Measurements from ENCODE around the gene STXBP6. TPM values are rescaled to one million over a fixed set of nuclear protein-coding genes. Genes with fewer than 3 reads are reported as not detected.

STXBP6 gene
- total RNA-seq, 1 experiment from 2014 or later: 0.27 TPM

DNA sequence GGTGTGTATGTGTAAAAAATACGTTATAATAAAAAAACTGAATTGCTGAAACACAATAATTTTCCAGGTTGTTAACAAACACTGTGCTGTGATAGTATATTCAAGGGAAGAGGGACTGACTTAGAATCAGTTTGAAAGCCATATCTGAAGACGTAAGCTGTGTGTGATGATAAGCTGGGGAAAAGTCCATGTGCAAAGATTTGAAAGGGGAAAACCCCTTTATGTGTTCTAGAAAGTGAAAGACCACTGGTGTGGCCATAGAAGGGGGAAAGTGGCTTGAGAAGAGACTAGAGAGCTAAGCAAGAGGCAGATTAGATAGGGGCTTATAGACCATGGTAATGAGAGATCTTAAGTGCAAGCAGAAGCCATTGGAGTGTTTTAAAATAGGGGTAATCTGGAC, 220.1 kb downstream of the STXBP6 start:
- Histone ChIP-seq H2AFZ (ENCODE audit: low read depth, low read length, poor library complexity, severe bottlenecking) (no peak overlapping the region), H4K20me1 (ENCODE audit: insufficient read depth) (no peaks in the 10 kb centered on the region), H3K9me3 (ENCODE audit: control insufficient read depth in 1 of 2, insufficient read depth in 1 of 2, low read depth in 1 of 2, low read length in 2 of 2) (peaks cover 5 to 8% of the 10 kb centered on the region in 2 experiments; a peak in 2 of 4 replicates), H3K79me2 (ENCODE audit: insufficient read depth, low read length) (no peaks in the 10 kb centered on the region), H3K9me2 (ENCODE audit: insufficient read depth) (no peaks in the 10 kb centered on the region), H3K36me3 (ENCODE audit: control insufficient read depth in 1 of 2, insufficient read depth in 2 of 2, low read length in 2 of 2) (no peaks in the 10 kb centered on the region), H3K4me1 (ENCODE audit: control insufficient read depth in 1 of 2, insufficient read depth in 2 of 2, low read length in 2 of 2) (no peaks in the 10 kb centered on the region), H3K4me2 (ENCODE audit: low read length) (no peak overlapping the region), H3K27me3 (ENCODE audit: insufficient read depth, low read length) (no peaks in the 10 kb centered on the region), H3K27ac (ENCODE audit: low read depth, low read length) (no peak overlapping the region), H3K4me3 (replicated peaks in 1 of 2; ENCODE audit: low read depth in 1 of 2, low read length in 2 of 2) (no peak overlapping the region), H3K9ac (ENCODE audit: low read length) (no peak overlapping the region)
- intact Hi-C loops (cut with micrococcal nuclease): no loop called here
- CTCF ChIA-PET: no interaction called here
- POLR2A ChIA-PET: no interaction called here
- no peak for TF ChIP-seq CEBPB (IDR thresholded peaks at IDR 0.05; ENCODE audit: low read depth)
- TF ChIP-seq EZH2phosphoT487 (IDR thresholded peaks at IDR 0.05; ENCODE audit: borderline replicate concordance): no peak
- TF ChIP-seq ELF1 (IDR thresholded peaks at IDR 0.05; ENCODE audit: borderline replicate concordance, low read depth): no peak
- TF ChIP-seq ZFX (IDR thresholded peaks at IDR 0.05): no peak
- no peak for TF ChIP-seq SRF (IDR thresholded peaks at IDR 0.05; ENCODE audit: low read depth)
- no peak for TF ChIP-seq SP1 (IDR thresholded peaks at IDR 0.05; ENCODE audit: low read depth)
- TF ChIP-seq CBX3 (IDR thresholded peaks at IDR 0.05; ENCODE audit: low read depth): no peak
- no peak for TF ChIP-seq EGR1 (IDR thresholded peaks at IDR 0.05; ENCODE audit: low read depth)
- no peak for TF ChIP-seq JUND (IDR thresholded peaks at IDR 0.05)
- TF ChIP-seq, protein P1, sequence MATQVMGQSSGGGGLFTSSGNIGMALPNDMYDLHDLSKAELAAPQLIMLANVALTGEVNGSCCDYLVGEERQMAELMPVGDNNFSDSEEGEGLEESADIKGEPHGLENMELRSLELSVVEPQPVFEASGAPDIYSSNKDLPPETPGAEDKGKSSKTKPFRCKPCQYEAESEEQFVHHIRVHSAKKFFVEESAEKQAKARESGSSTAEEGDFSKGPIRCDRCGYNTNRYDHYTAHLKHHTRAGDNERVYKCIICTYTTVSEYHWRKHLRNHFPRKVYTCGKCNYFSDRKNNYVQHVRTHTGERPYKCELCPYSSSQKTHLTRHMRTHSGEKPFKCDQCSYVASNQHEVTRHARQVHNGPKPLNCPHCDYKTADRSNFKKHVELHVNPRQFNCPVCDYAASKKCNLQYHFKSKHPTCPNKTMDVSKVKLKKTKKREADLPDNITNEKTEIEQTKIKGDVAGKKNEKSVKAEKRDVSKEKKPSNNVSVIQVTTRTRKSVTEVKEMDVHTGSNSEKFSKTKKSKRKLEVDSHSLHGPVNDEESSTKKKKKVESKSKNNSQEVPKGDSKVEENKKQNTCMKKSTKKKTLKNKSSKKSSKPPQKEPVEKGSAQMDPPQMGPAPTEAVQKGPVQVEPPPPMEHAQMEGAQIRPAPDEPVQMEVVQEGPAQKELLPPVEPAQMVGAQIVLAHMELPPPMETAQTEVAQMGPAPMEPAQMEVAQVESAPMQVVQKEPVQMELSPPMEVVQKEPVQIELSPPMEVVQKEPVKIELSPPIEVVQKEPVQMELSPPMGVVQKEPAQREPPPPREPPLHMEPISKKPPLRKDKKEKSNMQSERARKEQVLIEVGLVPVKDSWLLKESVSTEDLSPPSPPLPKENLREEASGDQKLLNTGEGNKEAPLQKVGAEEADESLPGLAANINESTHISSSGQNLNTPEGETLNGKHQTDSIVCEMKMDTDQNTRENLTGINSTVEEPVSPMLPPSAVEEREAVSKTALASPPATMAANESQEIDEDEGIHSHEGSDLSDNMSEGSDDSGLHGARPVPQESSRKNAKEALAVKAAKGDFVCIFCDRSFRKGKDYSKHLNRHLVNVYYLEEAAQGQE (IDR thresholded peaks at IDR 0.05; ENCODE audit: low read depth): no peak
- no peak for TF ChIP-seq SIN3A (IDR thresholded peaks at IDR 0.05; ENCODE audit: low read depth)
- TF ChIP-seq, protein P2, sequence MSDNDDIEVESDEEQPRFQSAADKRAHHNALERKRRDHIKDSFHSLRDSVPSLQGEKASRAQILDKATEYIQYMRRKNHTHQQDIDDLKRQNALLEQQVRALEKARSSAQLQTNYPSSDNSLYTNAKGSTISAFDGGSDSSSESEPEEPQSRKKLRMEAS (IDR thresholded peaks at IDR 0.05): no peak
- no peak for TF ChIP-seq RAD21 (IDR thresholded peaks at IDR 0.05; ENCODE audit: low read depth)
- TF ChIP-seq POLR2A (IDR thresholded peaks at IDR 0.05; ENCODE audit: borderline replicate concordance, extremely low read depth, insufficient read depth, insufficient read length): no peak
- no peak for TF ChIP-seq FOSL1 (IDR thresholded peaks at IDR 0.05; ENCODE audit: low read depth)
- no peak for TF ChIP-seq TCF7L2 (IDR thresholded peaks at IDR 0.05; ENCODE audit: borderline replicate concordance, extremely low read depth, insufficient read depth, insufficient read length)
- RAD21 ChIA-PET (ENCODE audit: low non-redundant PET in 1 of 2, low total read pairs in 2 of 2, uncharacterized antibody in 2 of 2, unreplicated experiment in 2 of 2): no interaction called here
- no peak for ATAC-seq
- no TSS peak for BruUV-seq (replicated peaks)
- no peak for DNase-seq (ENCODE audit: low read depth, low spot score)

Measured in HCT116 (cell line).